GM19324 (cell line): ENCODE measurements around the gene TOMM20.

Experiments
- ATAC-seq: cut with Tn5 transposase; IDR thresholded peaks from one replicate; pipeline ENCODE4 v1.9.1; 2021; ENCODE audit warnings: mild to moderate bottlenecking, moderate library complexity; ENCODE audit not compliant: unreplicated experiment, low FRiP score

TOMM20 gene

GRCh38 chr1:235136111-235136510 is 7.5 kb upstream of the TOMM20 start:
- no peak for ATAC-seq

DNA sequence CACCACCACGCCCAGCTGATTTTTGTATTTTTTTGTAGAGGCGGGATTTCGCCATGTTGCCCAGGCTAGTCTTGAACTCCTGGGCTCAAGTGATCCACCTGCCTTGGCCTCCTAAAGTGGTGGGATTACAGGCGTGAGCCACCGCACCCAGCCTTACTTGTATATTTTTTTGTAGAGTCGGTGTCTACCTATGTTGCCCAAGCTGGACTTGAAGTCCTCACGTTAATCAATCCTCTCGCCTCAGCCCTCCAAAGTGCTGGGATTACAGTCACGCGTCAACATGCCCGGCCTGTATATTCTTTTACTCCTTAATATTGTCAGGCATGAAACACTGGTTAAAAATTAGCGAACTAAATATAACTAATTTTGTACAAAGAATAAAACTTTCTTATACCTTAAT is 5.5 kb upstream of the TOMM20 start:
- no peak for ATAC-seq

DNA sequence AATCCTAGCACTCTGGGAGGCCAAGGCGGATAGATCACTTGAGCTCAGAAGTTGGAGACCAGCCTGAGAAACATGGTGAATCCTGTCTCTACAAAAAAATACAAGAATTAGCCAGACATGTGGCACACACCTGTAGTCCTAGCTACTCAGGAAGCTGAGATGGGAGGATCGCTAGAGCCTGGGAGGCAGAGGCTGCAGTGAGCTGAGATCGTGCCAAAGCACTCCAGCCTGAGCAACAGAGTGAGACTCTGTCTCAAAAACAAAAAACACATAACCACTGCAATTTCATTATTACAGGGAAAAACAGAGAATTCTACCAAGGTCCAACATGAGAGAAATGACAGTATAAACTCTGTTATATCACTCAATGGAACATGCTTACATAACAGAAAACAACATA is 4.4 kb upstream of the TOMM20 start:
- ATAC-seq: no peak

GRCh38 chr1:235131961-235132360 is 3.3 kb upstream of the TOMM20 start:
- ATAC-seq: no peak

DNA sequence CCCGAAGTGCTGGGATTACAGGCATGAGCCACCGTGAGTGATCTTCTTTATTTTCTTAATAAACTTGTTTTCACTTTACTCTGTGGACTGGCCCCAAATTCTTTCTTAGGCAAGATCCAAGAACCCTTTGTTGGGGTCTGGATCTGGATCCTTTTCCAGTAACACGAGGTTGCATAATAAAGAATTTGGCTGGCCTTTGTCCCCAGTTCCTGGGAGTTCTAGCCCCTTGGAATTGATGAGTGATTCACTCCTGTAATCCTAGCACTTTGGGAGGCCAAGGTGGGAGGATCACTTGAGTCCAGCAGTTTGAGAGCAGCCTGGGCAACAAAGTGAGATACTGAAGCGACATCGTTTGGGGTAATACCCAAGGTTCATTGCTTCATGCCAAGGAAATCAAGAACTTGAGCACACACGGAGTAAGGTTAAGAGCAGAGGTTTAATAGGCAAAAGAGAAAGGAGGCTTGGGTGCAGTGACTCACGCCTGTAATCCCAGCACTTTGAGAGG is 2.2 kb upstream of the TOMM20 start:
- no peak for ATAC-seq

DNA sequence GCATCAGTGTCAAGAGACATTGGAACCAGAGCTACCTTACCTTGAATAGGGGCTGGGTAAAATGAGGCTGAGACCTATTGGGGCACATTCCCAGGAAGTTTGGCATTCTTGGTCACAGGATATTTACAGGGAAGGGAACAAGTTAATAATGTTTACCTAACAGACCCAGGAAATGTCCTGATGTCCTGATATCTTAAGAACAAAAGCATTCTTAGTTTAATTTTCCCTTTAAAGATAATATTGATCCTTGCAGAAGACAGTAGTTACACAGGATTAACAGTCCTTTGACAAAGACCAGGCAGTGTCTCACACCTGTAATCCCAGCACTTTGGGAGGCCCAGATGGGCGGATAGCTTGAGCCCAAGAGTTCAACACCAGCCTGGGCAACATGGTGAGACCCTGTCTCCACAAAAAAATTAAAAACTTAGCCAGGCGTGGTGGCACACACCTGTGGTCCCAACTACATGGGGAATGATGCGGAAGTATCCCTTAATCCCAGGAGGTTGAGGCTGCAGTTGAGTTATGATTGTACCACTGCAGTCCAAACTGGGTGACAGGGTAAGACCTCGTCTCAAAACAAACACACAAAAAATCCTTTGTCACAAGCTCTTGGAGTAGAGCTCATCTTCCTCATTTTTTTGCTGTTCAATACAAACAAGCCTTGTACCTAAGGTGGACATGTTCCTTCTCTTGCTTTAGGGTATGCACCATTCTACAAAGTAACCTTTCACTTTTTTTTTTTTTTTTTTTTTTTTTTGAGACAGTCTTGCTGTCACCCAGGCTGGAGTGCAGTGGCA is 1.3 kb upstream of the TOMM20 start:
- ATAC-seq: no peak

- ATAC-seq: no peak
Observed at GRCh38 chr1:235127732-235128455, 743 bp downstream of the TOMM20 start.

GRCh38 chr1:235127203-235127602 is 1.4 kb downstream of the TOMM20 start:
- ATAC-seq: no peak

- no peak for ATAC-seq
Observed at GRCh38 chr1:235124665-235125064, 4.0 kb downstream of the TOMM20 start.

- ATAC-seq: no peak
Observed at GRCh38 chr1:235124111-235124510, 4.5 kb downstream of the TOMM20 start.

GRCh38 chr1:235122348-235122747 is 6.3 kb downstream of the TOMM20 start:
- no peak for ATAC-seq

GRCh38 chr1:235113183-235113917 is 15.3 kb downstream of the TOMM20 start:
- ATAC-seq: no peak

DNA sequence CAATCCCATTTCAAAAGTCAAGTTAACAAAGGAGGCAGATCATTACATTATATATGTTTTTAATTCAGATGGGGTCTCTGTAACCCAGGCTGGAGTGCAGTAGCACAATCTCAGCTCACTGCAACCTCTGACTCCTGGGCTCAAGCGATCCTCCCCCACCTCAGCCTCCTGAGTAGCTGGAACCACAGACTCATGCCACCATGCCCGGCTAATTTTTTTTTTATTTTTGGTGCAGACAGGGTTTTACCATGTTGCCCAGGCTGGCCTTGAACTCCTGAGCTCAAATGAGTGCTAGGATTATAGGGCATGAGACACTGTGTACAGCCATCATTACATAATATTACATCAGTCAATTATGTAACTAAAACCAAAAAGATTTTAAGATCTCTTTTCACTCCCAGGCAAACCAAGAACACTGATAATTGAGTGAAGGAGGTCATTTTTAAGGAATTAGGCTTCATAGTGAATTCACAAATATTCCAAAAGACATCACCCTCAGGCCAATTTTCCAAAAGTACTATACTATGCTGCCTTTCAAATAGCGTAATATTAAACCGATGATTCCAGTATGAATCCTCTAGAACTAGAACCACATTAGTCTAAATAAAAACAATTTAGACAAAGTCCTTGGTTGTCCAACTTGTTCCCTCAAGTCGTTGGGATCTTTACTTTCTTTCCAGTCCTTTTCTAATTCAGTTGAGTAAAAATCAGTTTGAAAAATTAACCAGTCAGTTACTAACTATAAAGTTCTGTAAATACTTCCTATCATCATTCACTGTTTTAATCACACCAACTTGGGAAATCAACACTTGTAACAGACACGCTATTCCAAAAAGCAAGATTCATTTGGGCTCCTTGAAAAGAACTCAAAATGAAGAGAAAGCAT is 16.1 kb downstream of the TOMM20 start:
- ATAC-seq: no peak

- ATAC-seq: no peak
Observed at GRCh38 chr1:235111107-235111506, 17.5 kb downstream of the TOMM20 start.

DNA sequence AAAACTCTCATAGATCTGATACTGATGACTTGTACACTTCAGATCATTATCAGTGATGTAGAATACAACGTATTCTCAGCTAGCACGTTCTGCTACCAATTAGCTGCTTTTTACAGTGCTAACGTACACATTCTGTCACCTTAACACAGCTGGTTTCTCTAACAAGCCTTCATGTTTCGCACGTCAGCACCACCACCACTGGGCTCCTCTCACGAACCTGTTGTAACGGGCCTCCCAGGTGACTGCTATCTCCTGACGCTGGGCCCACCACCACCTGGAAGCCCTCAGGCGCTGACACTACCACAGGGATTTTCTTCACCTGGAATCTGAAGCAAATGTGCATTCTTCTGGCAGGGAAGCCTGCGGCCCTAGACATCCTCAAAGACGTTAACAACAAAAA is 19.8 kb downstream of the TOMM20 start:
- no peak for ATAC-seq

DNA sequence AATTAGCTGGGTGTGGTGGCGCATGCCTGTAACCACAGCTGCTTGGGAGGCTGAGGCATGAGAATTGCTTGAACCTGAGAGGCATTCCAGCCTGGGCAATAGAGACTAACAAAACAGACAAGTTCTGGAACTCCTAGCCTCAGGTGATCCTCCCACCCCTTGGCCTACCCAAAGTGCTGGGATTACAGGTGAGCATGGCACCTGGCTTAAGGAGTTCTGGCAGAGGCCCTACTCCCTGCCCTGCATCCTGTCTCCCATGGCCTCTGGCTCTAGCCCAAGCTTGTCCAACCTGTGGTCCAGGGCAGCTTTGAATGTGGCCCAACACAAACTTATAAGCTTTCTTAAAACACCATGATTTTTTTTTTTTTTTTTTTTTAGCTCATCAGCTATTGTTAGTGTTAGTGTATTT is 20.4 kb downstream of the TOMM20 start:
- ATAC-seq: no peak

DNA sequence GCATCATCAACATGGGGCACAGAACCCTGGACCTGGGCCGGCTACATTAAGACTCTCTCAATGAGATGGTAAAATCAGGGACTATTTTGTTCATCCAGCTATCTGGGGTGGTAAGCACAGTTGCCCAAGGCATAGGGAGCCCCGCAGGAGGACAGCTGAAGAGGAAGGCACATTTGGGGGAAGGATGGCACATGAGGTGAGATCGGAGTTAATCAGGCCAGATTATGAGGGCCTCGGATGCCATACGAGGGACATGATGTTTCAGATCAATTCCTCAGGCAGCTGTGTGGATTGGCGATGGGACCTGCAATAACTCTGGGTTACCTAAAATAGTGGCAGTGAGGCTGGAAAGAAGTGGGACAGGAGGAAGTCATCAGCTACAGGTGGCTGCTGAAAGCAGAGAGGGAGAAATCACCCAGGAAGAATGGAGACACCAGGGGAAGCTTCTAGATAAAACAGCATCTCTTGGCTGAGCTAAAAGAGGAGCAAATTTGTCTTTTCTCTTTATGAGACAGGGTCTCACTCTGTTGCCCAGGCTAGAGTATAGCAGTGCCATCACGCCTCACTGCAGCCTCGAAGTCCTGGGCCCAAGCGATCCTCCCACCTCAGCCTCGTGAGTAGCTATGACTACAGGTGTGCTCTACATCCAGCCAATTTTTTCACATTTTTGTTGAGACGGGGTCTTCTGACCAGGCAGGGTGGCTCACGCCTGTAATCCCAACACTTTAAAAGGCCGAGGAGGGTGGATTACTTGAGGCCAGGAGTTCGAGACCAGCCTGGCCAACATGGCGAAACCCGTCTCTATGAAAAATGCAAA is 21.1 kb downstream of the TOMM20 start:
- no peak for ATAC-seq

GRCh38 chr1:235106457-235106856 is 22.2 kb downstream of the TOMM20 start:
- no peak for ATAC-seq
